GM19372 (cell line): ENCODE results near the gene R3HDM4.

Experiments
- ATAC-seq: cut with Tn5 transposase; IDR thresholded peaks from one replicate; pipeline ENCODE4 v1.9.1; 2021; ENCODE audit warnings: mild to moderate bottlenecking, low read depth, moderate library complexity; ENCODE audit not compliant: unreplicated experiment

The R3HDM4 gene

GRCh38 chr19:947707-948539, 34.9 kb upstream of the R3HDM4 start:
- ATAC-seq: peak; percentile 75

- peak; percentile 18 for ATAC-seq
Observed at GRCh38 chr19:947090-947706, 34.2 kb upstream of the R3HDM4 start.

- ATAC-seq: no peak
Observed at GRCh38 chr19:945401-946252, 32.6 kb upstream of the R3HDM4 start.

GRCh38 chr19:944663-945241, 31.7 kb upstream of the R3HDM4 start:
- ATAC-seq: no peak

GRCh38 chr19:944171-944567, 31.1 kb upstream of the R3HDM4 start:
- ATAC-seq: no peak

- ATAC-seq: no peak
Observed at GRCh38 chr19:943551-944170, 30.6 kb upstream of the R3HDM4 start.

GRCh38 chr19:942133-942645, 29.2 kb upstream of the R3HDM4 start:
- ATAC-seq: no peak

- ATAC-seq: no peak
Observed at GRCh38 chr19:941292-942132, 28.5 kb upstream of the R3HDM4 start.

- no peak for ATAC-seq
Observed at GRCh38 chr19:940591-941291, 27.7 kb upstream of the R3HDM4 start.

GRCh38 chr19:939922-940321, 26.9 kb upstream of the R3HDM4 start:
- no peak for ATAC-seq

GRCh38 chr19:939439-939838, 26.4 kb upstream of the R3HDM4 start:
- no peak for ATAC-seq

GRCh38 chr19:938233-938923, 25.4 kb upstream of the R3HDM4 start:
- no peak for ATAC-seq

GRCh38 chr19:937259-937694, 24.3 kb upstream of the R3HDM4 start:
- no peak for ATAC-seq

- no peak for ATAC-seq
Observed at GRCh38 chr19:936175-936546, 23.1 kb upstream of the R3HDM4 start.

- ATAC-seq: no peak
Observed at GRCh38 chr19:934865-935479, 22.0 kb upstream of the R3HDM4 start.

GRCh38 chr19:934197-934840, 21.3 kb upstream of the R3HDM4 start:
- no peak for ATAC-seq

- ATAC-seq: no peak
Observed at GRCh38 chr19:933553-933882, 20.5 kb upstream of the R3HDM4 start.
